HG02840 (cell line): ENCODE measurements around the gene SYT12.
"Not testable (repeated sequence)": the region's sequence is repeated elsewhere in the genome, so short reads cannot be mapped to it uniquely, and the experiment has no call there.

Source experiments
- ATAC-seq: cut with Tn5 transposase; IDR thresholded peaks from one replicate; pipeline ENCODE4 v1.9.1; 2021; ENCODE audit warnings: mild to moderate bottlenecking, moderate library complexity, moderate number of reproducible peaks; ENCODE audit not compliant: unreplicated experiment, low FRiP score

The SYT12 gene, protein sequence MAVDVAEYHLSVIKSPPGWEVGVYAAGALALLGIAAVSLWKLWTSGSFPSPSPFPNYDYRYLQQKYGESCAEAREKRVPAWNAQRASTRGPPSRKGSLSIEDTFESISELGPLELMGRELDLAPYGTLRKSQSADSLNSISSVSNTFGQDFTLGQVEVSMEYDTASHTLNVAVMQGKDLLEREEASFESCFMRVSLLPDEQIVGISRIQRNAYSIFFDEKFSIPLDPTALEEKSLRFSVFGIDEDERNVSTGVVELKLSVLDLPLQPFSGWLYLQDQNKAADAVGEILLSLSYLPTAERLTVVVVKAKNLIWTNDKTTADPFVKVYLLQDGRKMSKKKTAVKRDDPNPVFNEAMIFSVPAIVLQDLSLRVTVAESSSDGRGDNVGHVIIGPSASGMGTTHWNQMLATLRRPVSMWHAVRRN

DNA sequence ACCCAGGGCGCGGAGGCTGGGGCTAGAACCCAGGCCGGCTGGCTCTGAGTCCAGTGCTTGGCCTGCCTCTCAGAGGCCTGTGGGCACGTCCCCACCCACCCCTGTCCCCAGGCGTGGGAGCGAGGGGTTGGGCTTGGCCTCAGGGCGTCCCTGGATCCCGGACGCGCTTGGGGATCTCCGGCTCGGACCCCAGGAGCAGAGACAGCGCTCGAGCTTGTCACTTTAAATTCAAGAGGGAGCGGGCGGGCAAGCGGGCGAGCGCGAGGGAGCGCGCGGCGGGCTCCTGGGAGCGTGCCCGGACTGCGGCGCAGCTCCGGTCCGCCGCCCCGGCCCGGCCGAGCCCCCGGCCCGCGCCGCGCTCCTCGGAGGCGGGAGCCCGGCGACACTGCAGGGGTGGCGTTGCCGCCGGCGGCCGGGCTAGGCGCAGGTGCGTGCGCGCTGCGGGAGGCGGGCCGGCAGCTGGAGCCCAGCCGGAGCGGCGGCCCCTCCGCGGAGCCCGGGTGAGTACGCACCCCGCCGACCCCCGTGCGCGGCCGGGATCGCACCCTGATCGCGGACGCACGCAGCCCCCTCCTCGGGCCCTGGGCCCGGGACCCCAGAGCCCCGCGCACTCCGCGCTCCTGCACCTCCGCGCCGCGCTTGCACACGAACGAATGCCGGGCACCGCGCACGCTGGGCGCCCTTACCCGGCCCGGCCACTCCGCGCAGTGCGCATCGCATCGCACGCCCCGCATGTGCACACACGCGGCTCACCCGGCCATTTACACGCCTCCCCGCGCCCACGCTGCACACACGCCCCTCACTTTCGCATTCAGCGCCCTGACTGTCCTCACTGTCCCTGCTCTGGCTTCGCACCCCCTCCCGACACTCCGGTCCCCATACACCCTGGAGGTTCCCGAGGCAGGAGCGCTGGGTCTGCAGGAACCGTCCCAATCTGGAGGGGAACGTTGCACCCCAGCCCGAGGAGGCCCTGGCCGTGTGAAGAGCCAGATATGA, at the start of gene SYT12:
Gene SYT12 (plus strand): TSS at position 174 of the 996 bp plus-strand sequence. CDS start 7,011 bp downstream, outside the sequence.
- no peak for ATAC-seq

DNA sequence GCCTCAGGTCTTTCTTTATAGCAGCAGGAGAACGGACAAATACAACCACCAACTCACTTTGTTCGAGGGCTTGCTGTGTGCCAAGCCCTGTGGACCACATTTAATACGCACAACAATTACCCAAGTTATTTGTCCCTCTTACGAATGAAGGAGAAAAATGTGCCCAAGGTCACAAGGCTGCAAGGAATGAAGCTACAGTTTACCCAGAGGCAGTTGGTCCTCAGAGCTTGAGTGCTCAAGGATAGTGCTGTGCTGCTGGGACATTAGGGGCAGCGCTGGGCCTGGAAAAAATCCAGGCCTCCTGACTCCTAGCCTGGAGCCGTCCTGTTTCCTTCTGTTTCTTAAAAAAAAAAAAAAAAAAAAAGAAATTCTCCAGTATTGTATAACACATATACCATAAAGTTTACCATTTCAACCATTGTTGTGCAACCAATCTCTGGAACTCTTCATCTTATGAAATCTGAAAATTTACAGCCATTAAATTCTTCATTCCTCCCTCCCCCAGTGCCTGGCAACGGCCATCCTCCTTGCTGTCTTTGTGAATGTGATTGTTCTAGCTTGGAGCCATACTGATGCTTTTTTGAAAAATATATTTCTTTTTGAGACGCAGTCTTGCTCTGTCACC, 48.9 kb upstream of the SYT12 start:
- ATAC-seq: no peak

DNA sequence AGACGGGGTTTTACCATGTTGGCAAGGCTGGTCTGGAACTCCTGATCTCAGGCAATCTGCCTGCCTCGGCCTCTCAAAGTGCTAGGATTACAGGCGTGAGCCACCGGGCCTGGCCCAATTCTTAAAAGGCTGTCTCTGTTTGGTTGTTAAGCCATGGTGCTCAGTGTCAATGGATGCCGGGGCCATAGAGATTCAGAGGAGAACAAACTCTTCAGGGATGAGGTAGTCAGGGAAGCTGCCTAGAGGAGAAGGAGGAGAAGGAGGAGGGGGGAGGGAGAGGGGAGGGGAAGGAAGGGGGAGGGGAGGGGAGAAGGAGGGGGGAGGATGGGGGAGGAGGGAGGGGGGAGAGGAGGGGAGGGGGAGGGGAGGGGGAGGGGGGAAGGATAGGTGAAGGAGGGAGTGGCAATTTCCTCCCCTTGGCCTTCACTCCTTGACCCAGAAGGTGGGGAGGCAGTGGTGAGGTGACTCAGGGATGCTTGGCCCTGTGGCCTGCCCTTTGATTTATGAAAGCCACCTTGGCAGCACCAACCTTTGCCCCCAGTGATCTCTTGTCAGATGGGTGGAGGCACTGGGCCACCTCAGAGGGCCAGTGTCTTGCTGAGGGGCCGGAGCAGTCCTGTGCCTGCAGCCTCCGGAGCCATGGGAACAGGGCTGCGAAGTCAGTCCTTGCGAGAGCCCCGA, 48.1 kb upstream of the SYT12 start, which contains the start of gene C11orf86:
Gene C11orf86 (plus strand): TSS at position 581 of the 681 bp plus-strand sequence. CDS start 59 bp downstream, at position 640.
- no peak for ATAC-seq

DNA sequence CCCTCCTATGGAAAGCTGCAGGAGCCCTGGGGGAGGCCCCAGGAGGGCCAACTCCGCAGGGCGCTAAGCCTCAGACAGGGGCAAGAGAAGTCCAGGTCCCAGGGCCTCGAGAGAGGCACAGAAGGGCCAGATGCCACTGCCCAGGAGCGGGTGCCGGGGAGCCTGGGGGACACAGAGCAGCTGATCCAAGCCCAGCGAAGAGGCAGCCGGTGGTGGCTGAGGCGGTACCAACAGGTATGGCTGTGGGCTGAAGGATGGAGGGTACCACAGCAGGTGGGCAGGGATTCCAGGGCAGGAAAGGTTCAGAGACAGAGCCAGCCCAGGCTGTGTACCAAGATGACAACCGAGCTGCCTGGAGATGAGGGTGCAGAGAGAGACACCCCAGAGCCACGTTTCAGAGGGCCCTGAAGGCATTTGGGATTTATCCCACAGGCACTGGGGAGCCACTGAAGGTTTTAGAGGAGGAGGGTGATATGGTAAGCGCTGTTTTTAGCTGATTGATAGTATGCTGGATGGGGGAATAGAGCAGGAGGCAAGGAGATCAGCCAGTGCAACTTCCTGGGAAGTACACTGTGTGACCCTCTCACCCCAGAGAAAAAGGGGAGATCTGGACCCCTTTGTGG, 47.4 kb upstream of the SYT12 start:
- ATAC-seq: no peak

DNA sequence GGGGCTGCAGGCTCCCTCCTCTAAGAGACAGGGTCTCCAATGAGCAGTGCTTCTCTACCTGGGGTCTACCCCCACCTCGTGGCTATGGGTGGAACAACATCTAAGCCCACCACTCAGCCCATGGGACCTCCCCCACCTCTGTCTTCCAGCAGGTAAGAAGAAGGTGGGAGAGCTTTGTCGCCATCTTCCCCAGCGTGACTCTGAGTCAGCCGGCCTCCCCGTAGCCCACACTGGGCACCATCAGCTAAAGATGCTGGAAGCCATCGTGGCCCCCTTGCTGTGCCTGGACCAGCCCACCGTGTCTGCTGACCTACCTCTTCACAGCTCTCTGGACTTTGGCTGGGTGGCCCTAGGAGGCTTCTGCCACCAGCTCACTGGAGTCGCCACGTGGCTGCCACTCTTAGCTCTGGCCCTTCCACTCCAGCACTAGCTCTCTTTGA, 46.9 kb upstream of the SYT12 start:
- ATAC-seq: no peak

DNA sequence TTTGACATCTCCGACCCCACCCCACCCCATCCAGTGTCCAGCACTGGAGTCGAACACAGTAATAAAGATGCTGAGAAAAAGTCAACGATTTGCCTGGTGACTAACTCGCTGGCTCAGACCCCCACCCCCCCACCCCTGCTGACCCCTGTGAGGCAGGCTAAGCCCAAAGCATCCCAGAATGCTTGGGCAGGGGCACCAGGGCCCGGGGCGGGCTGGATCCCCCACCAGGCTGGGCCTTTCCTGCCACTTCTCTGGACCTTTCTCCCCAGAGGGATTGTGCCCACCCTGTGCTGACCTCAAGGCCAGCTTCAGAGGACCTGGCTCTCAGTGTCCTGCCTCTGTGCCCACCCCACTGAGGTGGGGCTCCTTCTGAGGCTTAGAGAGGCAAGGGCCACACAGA, 46.0 kb upstream of the SYT12 start:
- no peak for ATAC-seq

DNA sequence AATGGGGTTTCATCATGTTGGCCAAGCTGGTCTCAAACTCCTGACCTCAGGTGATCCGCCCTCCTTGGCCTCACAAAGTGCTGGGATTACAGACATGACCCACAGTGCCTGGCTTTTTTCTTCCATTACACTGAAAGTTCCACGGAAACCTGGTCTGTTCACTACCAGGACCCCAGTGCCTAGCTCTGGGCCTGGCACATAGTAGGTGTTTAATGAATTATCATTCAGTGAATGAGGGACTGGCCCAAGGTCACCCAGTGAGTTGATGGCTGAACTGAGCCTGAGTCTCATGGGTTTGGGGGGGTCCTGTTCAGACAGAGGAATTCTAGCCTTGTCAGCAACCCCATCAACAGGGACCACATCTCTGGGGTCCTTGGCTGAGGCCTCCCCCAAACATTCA, 44.7 kb upstream of the SYT12 start:
- no peak for ATAC-seq

DNA sequence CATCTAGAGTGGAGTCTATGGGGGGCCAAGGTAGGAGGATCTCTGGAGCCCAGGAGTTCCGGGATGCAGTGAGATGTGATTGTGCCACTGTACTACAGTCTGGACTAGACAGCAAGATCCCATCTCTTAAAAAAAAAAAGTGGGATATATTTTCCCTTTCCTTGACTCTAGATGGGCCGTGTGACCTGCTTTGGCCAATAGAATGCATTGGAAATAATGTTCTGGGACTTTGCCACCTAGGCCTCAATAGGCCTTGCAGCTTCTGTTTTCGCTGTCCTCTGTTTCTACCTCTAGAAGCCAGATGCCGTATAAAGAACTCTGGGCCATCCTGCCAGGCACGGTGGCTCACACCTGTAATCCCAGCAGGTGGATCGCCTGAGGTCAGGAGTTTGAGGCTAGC, 44.2 kb upstream of the SYT12 start:
- ATAC-seq: no peak

DNA sequence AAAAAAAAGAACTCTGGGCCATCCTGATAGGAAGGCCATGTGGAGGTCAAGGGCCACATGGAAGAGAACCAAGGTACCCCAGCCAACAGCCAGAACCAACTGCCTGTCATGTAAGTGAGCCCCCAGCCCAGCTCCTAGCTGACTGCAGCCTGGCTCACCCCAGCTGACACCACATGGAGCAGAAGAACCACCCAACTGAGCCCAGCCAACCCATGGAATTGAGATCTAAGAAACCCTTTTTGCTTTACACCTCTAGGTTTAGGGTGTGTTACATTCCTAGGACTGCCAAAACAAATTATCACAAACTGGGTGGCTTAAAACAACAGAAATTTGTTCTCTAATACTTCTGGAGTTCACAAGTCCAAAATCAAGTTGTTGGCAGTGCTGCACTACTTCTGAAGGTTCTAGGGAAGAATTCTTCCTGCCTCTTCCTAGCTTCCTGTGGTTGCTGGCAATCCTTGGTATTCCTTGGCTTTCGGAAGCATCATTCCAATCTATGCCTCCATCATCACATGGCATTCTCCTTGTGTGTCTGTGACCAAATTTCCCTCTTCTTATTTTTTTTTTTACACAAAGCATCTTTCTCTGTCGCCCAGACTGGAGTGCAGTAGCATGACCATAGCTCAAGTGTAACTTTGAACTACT, 43.5 kb upstream of the SYT12 start:
- ATAC-seq: no peak

DNA sequence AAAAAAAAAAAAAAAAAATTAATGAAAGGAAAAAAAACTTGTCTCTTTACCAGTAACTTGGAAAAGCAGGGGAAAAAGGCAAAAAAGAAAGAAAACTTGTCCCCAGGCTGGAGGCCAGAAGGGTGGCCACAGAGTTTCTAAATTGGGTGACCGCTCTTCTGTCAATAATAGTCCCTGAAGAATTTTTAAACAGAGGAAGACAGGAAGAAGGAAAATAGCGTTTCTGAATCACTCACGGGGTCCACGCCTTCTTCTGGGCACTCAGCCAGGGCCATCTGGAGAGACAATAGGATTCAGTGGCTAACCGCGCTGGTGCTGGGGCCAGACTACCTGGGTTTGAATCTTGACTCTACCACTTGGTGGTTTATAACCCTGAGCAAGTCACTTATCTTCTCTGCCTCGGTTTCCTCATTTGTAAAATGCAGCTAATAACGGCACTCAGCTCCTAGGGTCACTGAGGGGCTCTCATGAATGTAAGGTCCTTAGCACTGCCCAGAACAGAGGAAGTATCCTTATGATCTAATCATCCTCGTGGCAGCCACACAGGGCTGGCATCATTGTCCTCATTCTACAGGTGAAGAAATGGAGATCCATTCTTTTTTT, 40.9 kb upstream of the SYT12 start:
- no peak for ATAC-seq

DNA sequence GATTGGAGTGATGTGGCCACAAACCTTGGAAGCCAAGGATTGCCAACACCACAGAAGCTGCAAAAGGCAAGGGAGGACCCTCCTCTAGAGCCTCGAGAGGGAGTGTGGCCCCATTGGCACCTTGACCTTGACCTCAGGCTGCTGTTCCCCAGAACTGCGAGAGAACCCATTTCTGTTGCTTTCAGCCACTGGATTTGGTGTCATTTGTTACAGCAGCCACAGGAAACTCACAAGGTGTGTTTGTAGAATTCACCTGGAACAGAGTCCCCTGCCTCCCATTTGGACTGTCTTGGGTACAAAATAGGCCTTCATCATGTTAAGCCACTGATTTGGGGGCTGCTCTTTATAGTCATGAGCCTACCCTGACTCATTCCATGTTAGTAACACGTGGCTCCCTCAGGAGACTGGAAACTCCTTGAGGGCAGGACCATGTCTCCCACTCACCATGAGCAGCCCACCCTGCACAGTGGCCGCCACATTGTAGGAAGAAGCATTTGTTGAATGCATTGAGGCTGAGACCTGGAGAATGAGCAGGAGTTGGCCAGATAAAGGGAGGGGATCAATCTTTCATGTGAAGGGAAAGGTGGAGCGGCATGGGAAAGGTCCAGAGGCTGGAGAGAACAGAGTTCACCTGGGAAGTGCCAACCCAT, 39.5 kb upstream of the SYT12 start:
- ATAC-seq: no peak

DNA sequence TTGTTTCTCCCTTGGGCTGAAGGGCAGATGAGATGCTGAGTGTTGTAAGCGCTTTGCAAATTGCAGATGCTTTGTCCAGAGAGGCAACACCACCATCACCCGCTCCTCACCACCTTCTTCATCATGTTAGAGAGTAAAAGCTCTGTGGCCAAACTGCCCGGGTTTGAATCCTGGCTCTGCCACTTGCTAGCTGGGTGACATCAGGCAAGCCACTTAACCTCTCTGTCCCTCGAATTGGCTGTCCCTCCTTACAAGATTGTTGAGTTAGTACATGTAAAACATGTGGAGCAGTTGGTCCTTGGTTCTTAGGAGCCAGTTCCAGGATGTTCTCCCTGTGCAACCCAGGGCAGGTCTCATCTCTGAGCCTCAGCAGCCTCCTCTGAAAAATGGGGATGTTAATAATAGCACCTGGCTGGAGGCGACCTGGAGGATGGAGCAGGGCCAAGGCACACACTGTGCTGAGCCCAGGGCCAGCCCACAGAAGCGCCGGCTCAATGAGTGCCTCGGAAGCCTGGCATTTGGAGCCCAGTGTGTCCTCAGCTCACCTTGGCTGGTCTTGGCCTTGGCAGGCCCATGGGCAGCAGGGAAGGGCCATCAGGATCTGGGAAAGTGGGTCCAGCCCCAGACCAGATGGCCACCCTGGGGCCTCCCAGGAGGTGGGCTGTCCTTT, 37.3 kb upstream of the SYT12 start:
- ATAC-seq: no peak

DNA sequence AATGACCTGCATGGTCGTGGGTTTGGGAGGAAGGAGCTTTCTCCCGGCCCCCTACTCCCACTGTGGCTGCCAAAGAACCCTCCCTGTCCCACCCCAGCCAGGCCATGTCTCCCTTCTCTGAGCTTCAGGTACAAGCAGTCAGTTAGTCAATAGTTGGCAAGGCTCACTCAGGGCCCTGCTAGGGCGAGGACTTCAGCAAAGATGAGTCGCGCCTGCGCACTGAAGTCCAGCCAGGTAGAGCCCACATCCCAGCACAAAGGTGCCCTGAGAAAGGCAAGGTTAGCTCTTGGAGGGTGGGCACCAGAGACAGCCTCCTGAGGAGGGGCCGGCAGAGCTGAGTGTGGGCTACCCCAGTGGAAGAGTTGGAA, 36.8 kb upstream of the SYT12 start:
- no peak for ATAC-seq

DNA sequence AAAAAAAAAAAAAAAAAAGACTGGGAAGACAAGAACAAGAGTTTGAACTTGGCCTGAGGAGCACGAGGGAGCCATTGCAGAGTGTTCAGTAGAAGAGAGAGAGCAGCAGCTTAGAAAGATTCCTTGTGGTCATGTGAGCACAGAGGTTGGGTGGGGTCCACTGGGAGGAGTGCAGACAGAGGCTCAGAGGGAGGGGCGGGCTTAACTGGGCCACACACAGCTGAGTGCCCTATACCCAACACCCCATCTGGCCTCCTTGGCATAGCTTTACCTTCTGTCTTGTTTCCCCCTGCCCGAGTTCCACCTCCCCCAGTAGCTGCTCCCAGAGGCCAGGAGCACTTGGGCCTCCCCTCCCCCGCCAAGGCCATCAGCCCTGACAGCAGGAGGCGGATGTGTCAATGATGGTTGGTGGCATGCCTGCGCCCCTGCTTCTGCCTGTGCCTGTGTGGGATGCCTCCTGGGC, 35.7 kb upstream of the SYT12 start:
- no peak for ATAC-seq

DNA sequence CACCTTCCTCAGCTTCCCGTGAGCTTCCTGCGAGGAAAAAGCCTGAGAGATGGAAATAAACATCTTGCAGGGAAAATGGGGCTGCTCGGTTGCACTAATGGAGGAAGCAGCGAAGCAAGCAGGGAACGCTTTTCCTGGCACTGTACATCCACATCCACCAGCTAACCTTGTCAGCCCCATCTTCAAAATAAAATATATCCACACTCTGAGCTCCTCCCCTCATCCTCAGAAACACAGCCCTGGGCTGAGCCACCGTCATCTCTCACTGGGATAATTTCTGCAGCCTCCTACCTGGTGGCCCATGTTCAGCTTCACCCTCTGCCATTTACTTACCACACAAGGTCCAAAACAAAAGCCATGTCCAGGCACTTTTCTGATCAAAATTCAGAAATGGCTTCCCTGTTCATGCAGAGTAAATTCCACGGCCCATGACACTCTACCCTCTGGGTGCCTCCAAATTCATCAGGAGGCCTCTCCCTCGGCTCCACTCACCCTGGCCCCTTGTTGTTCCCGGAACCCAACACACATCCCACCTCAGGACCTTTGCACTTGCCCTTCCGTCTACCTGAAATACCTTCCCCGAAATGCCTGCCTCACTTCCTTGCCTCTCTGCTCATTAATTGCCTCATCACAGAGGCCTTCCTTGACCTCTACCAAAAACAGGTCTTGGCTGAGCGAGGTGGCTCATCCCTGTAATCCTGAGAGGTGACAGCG, 34.9 kb upstream of the SYT12 start:
- ATAC-seq: no peak

DNA sequence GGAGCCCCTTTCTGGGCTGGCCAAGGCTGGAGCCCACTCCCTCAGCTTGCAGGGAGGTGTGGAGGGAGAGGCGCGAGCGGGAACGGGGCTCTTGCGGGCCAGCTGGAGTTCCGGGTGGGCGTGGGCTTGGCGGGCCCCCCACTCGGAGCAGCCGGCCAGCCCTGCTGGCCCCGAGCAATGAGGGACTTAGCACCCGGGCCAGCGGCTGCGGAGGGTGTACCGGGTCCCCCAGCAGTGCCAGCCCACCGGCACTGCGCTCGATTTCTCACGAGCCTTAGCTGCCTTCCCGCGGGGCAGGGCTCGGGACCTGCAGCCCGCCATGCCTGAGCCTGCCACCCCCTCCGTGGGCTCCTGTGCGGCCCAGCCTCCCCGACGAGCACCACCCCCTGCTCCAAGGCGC, 34.2 kb upstream of the SYT12 start:
- not testable (repeated sequence) for ATAC-seq

DNA sequence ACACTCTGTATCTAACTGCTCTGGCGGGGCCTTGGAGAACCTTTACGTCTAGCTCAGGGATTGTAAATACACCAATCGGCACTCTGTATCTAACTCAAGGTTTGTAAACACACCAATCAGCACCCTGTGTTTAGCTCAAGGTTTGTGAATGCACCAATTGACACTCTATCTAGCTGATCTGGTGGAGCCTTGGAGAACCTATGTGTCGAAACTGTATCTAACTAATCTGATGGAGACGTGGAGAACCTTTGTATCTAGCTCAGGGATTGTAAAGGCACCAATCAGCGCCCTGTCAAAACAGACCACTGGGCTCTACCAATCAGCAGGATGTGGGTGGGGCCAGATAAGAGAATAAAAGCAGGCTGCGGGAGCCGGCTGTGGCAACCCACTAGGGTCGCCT, 33.6 kb upstream of the SYT12 start:
- ATAC-seq: not testable (repeated sequence)
